ENCODE data around the gene FBXL17.

The FBXL17 gene

DNA sequence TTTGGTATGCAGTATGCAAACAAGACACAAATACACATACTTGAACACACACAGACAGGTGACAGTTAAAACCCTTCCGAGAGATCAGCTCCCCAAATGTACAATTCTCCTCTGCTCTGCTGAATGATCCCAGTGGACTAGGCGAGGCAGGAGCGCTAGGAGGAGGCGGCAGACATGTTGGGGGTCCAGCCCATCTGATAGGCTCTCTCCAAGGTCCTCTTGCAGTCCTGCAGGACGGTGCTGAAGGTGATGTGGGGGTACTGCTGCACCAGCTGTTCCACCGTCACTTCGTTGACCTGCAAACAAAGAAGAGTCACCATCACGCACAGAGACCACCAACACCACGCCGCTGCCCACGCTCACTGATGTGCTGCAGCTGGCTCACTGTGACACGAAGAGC lies 520.3 kb downstream of the FBXL17 start:
- no peak overlapping the region for H3K27ac Mint-ChIP-seq

GRCh38 chr5:107860044-107860443 lies 521.9 kb downstream of the FBXL17 start:
- no peak overlapping the region for H3K27ac Mint-ChIP-seq
- no peak for DNase-seq (ENCODE audit: low spot score)
- H3K36me3 Mint-ChIP-seq (ENCODE audit: low read depth), result peaks cover 11% of the 10 kb centered on the region
- no peaks in the 10 kb centered on the region for H3K27me3 Mint-ChIP-seq (ENCODE audit: low read depth)
- peaks cover 3% of the 10 kb centered on the region for H3K9me3 Mint-ChIP-seq
- no peak overlapping the region for H3K4me3 Mint-ChIP-seq
- peaks cover 15% of the 10 kb centered on the region for H3K4me1 Mint-ChIP-seq (ENCODE audit: low read depth)

More for the DNA sequence above, 520.3 kb downstream of the FBXL17 start:
- Mint-ChIP-seq H3K4me3 (no peak overlapping the region), H3K4me1 (ENCODE audit: low read depth) (peaks cover 13% of the 10 kb centered on the region), H3K27me3 (ENCODE audit: low read depth) (no peaks in the 10 kb centered on the region), H3K36me3 (ENCODE audit: low read depth) (peaks cover 12% of the 10 kb centered on the region), H3K9me3 (peaks cover 3% of the 10 kb centered on the region)
- DNase-seq (ENCODE audit: low spot score), result no peak

GRCh38 chr5:107858788-107859187 lies 523.1 kb downstream of the FBXL17 start:
- H3K9me3 Mint-ChIP-seq, result peaks cover 3% of the 10 kb centered on the region
- H3K4me1 Mint-ChIP-seq (ENCODE audit: low read depth), result peaks cover 15% of the 10 kb centered on the region
- H3K36me3 Mint-ChIP-seq (ENCODE audit: low read depth), result peaks cover 4% of the 10 kb centered on the region
- H3K27me3 Mint-ChIP-seq (ENCODE audit: low read depth), result peaks cover 4% of the 10 kb centered on the region
- H3K4me3 Mint-ChIP-seq, result no peak overlapping the region
- H3K27ac Mint-ChIP-seq, result no peak overlapping the region
- no peak for DNase-seq (ENCODE audit: low spot score)

GRCh38 chr5:107858324-107858723 lies 523.6 kb downstream of the FBXL17 start:
- Mint-ChIP-seq H3K9me3 (peaks cover 3% of the 10 kb centered on the region), H3K27me3 (ENCODE audit: low read depth) (peaks cover 4% of the 10 kb centered on the region), H3K4me3 (no peak overlapping the region), H3K27ac (no peak overlapping the region), H3K4me1 (ENCODE audit: low read depth) (peaks cover 15% of the 10 kb centered on the region), H3K36me3 (ENCODE audit: low read depth) (peaks cover 4% of the 10 kb centered on the region)
- DNase-seq (ENCODE audit: low spot score), result no peak

- Mint-ChIP-seq H3K27ac (no peak overlapping the region), H3K27me3 (ENCODE audit: low read depth) (peaks cover 4% of the 10 kb centered on the region), H3K4me1 (ENCODE audit: low read depth) (peaks cover 15% of the 10 kb centered on the region), H3K36me3 (ENCODE audit: low read depth) (peaks cover 4% of the 10 kb centered on the region), H3K4me3 (no peak overlapping the region), H3K9me3 (peaks cover 3% of the 10 kb centered on the region)
- DNase-seq (ENCODE audit: low spot score), result no peak
These were observed 524.1 kb downstream of the FBXL17 start for GRCh38 chr5:107857785-107858184.

- H3K36me3 Mint-ChIP-seq (ENCODE audit: low read depth), result peaks cover 4% of the 10 kb centered on the region
- no peak overlapping the region for H3K4me3 Mint-ChIP-seq
- H3K9me3 Mint-ChIP-seq, result peaks cover 3% of the 10 kb centered on the region
- H3K27ac Mint-ChIP-seq, result no peak overlapping the region
- DNase-seq (ENCODE audit: low spot score), result no peak
- peaks cover 9% of the 10 kb centered on the region for H3K4me1 Mint-ChIP-seq (ENCODE audit: low read depth)
- H3K27me3 Mint-ChIP-seq (ENCODE audit: low read depth), result peaks cover 12% of the 10 kb centered on the region
These were observed 526.7 kb downstream of the FBXL17 start for GRCh38 chr5:107855171-107855570.

- Mint-ChIP-seq H3K27me3 (ENCODE audit: low read depth) (peaks cover 16% of the 10 kb centered on the region), H3K36me3 (ENCODE audit: low read depth) (peaks cover 2% of the 10 kb centered on the region), H3K9me3 (peaks cover 2% of the 10 kb centered on the region), H3K27ac (no peak overlapping the region), H3K4me3 (no peak overlapping the region), H3K4me1 (ENCODE audit: low read depth) (peaks cover 3% of the 10 kb centered on the region)
- DNase-seq (ENCODE audit: low spot score), result no peak
These were observed 528.2 kb downstream of the FBXL17 start for GRCh38 chr5:107853696-107854095.

- no peaks in the 10 kb centered on the region for H3K36me3 Mint-ChIP-seq (ENCODE audit: low read depth)
- DNase-seq (ENCODE audit: low spot score), result no peak
- H3K27ac Mint-ChIP-seq, result no peak overlapping the region
- no peaks in the 10 kb centered on the region for H3K9me3 Mint-ChIP-seq
- peaks cover 16% of the 10 kb centered on the region for H3K27me3 Mint-ChIP-seq (ENCODE audit: low read depth)
- H3K4me1 Mint-ChIP-seq (ENCODE audit: low read depth), result peaks cover 2% of the 10 kb centered on the region
- H3K4me3 Mint-ChIP-seq, result no peak overlapping the region
These were observed 528.9 kb downstream of the FBXL17 start for GRCh38 chr5:107853031-107853430.

DNA sequence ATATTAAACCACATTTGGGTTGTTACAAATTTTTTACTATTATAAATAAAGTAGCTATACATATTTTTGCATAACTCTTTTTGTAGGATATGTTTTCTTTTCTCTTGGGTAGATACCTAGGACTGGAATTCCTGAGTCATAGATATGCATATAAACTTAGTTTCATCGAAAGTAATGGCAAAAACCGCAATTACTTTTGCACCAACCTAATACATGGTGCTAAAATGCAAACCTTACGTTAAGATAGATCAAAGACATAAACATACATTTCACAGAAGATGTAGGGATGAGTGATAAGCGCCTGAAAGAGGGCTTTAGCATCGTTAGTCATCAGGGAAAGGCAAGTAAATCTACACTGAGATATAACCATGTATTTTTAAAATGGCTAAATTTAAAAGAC lies 532.8 kb downstream of the FBXL17 start:
- Mint-ChIP-seq H3K4me3 (no peak overlapping the region), H3K27me3 (ENCODE audit: low read depth) (peaks cover 34% of the 10 kb centered on the region), H3K9me3 (no peaks in the 10 kb centered on the region), H3K27ac (no peak overlapping the region), H3K4me1 (ENCODE audit: low read depth) (no peaks in the 10 kb centered on the region), H3K36me3 (ENCODE audit: low read depth) (no peaks in the 10 kb centered on the region)
- DNase-seq (ENCODE audit: low spot score), result no peak

- Mint-ChIP-seq H3K27ac (no peak overlapping the region), H3K9me3 (no peaks in the 10 kb centered on the region), H3K36me3 (ENCODE audit: low read depth) (no peaks in the 10 kb centered on the region), H3K4me1 (ENCODE audit: low read depth) (no peaks in the 10 kb centered on the region), H3K27me3 (ENCODE audit: low read depth) (peaks cover 34% of the 10 kb centered on the region), H3K4me3 (no peak overlapping the region)
- no peak for DNase-seq (ENCODE audit: low spot score)
These were observed 541.3 kb downstream of the FBXL17 start for GRCh38 chr5:107840592-107840991.

DNA sequence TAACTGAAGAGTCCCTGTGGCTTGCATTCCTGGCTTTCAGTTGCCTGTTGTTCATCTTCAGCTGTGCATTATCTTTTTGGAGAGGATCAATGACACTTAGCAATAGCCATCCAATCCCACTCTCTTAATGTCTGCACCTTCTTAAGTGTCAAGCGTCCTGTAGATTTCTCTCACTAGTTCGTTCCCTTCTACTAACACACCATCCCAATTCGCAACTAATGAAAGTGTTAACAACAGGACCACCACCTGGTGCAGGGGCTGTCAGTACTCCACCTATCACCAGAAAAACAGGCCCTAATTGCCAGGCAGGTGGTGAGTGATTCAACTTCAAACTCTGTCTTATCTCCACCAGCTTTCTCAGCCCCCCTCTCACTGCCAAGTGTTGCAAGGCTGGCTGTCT lies 541.7 kb downstream of the FBXL17 start:
- Mint-ChIP-seq H3K9me3 (no peaks in the 10 kb centered on the region), H3K27ac (no peak overlapping the region), H3K4me3 (no peak overlapping the region), H3K36me3 (ENCODE audit: low read depth) (no peaks in the 10 kb centered on the region), H3K27me3 (ENCODE audit: low read depth) (peaks cover 30% of the 10 kb centered on the region), H3K4me1 (ENCODE audit: low read depth) (no peaks in the 10 kb centered on the region)
- DNase-seq (ENCODE audit: low spot score), result no peak

DNA sequence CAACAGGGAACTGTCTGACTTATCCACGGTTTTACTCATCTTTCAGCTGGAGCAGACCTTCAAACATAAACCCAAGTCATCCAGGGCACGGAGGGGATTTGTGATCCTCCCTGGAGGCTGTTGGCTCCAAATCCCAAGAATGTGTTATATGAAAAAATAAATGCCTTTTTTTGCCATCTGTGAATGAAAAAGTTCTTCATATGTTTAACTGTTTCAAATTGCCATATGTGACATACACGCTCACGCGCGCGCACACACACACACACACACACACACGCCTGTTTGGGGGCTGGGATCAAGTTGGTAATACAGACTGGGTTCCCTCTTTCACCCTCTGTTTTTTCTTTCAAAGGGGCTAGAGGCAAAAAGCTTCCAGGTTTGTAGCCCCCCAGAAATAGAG lies 546.8 kb downstream of the FBXL17 start:
- Mint-ChIP-seq H3K27me3 (ENCODE audit: low read depth) (peaks cover 19% of the 10 kb centered on the region), H3K4me1 (ENCODE audit: low read depth) (no peaks in the 10 kb centered on the region), H3K4me3 (no peak overlapping the region), H3K27ac (no peak overlapping the region), H3K36me3 (ENCODE audit: low read depth) (no peaks in the 10 kb centered on the region), H3K9me3 (no peaks in the 10 kb centered on the region)
- DNase-seq (ENCODE audit: low spot score), result no peak

DNA sequence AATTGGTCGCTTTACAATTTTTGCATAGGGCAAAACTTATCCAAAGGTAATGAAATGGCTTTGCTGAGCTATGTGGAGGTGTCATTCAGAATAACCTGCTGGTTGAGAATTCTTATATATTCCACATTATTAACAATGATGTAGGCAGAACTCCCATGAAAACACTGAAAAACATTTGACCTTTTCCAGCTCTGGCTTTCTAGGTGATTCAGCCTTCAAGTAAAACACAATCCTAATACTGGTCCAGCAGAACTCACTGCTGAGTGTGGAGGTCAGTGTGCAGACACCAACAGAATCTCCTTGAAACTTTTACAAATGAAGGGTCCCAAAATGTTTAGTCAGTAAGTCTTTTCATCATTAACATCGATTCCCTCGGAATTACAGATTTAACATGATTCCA lies 549.2 kb downstream of the FBXL17 start:
- no peaks in the 10 kb centered on the region for H3K36me3 Mint-ChIP-seq (ENCODE audit: low read depth)
- no peaks in the 10 kb centered on the region for H3K9me3 Mint-ChIP-seq
- peaks cover 32% of the 10 kb centered on the region for H3K27me3 Mint-ChIP-seq (ENCODE audit: low read depth)
- no peak overlapping the region for H3K4me3 Mint-ChIP-seq
- no peak overlapping the region for H3K27ac Mint-ChIP-seq
- no peaks in the 10 kb centered on the region for H3K4me1 Mint-ChIP-seq (ENCODE audit: low read depth)
- DNase-seq (ENCODE audit: low spot score), result no peak

DNA sequence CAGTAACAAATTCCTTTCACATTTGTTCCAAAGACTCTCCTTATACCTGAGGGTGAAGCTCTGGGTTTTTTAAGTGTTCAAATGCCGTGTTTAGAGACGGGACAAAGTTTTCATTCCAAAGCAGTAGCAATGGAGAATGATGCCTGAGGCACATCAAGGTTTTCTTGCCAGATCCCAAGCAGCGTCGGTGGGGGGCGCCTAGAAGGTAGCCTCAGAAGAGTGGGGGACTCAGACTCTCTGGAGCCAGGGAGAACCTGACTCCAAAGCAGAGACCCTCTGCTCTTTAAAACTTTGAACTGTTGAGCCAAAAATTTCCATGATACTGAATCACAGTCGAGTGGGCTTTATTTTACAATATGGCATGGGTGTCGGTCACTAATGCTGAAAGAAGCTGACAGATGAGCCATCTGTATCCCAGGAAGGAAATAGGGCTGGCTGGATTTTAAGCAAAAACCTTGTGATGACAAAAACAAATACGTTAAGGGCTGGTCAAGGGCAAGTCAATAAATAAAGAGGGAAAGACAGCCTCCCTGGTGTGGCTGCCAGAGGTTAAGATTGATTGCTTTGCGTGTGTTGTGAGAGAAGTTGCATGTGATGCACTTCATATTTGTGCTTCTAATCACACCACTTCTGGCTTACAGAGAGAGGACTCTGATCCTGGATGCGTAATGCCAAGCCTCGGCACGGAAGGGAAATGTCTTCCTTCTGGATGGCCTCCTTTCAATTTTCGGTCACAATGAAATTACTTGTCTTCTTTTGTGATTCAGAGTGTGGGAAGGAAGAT lies 550.1 kb downstream of the FBXL17 start:
- Mint-ChIP-seq H3K9me3 (no peaks in the 10 kb centered on the region), H3K4me3 (no peak overlapping the region), H3K27ac (no peak overlapping the region), H3K36me3 (ENCODE audit: low read depth) (no peaks in the 10 kb centered on the region), H3K4me1 (ENCODE audit: low read depth) (no peaks in the 10 kb centered on the region), H3K27me3 (ENCODE audit: low read depth) (peaks cover 31% of the 10 kb centered on the region)
- DNase-seq (ENCODE audit: low spot score), result no peak

DNA sequence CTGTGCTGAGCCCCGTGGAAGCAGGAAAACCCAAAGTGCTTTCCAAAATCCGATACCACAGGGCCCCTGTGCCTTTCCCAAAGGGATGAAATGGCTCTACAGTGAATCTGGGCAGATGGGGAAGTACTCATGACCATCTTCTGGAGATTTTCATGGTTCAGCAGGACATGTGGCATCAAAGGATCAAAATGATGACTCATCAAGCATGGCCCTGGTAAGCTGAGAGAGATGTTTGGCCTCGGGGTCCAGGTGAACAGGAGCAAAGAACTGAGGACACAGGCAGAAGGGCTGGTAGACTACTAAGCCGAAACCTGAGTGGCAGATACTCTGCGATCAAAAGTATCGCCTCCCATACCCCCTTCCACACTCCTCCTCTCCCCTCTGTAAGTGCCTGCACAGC lies 551.1 kb downstream of the FBXL17 start:
- no peak overlapping the region for H3K27ac Mint-ChIP-seq
- no peak for DNase-seq (ENCODE audit: low spot score)
- H3K9me3 Mint-ChIP-seq, result no peaks in the 10 kb centered on the region
- peaks cover 34% of the 10 kb centered on the region for H3K27me3 Mint-ChIP-seq (ENCODE audit: low read depth)
- no peaks in the 10 kb centered on the region for H3K36me3 Mint-ChIP-seq (ENCODE audit: low read depth)
- H3K4me1 Mint-ChIP-seq (ENCODE audit: low read depth), result no peaks in the 10 kb centered on the region
- H3K4me3 Mint-ChIP-seq, result no peak overlapping the region
